HAP-1 (cell line): ENCODE results near the gene PRAMEF2.
"Not testable (repeated sequence)": the region's sequence is repeated elsewhere in the genome, so short reads cannot be mapped to it uniquely, and the experiment has no call there.

ENCODE experiments used
- DNase-seq, 2 experiments: peaks; one replicate each; pipeline ENCODE4 v3.0.0-alpha.2; 2016 to 2020; ENCODE audit warnings: low spot score in 2 of 2
- H3K27me3 ChIP-seq: fragments of 250-450 bp; sonication (Bioruptor Pico); 2 replicates; pipeline ENCODE4 v1.5.1; 2020; ENCODE audit warnings: low read depth, mild to moderate bottlenecking, moderate library complexity
- H3K36me3 ChIP-seq: fragments of 250-450 bp; sonication (Bioruptor Pico); replicated peaks from 2 replicates; pipeline ENCODE4 v1.5.1; 2020; ENCODE audit warnings: mild to moderate bottlenecking
- H3K4me1 ChIP-seq: fragments of 250-450 bp; sonication (Bioruptor Pico); 2 replicates; pipeline ENCODE4 v1.5.1; 2020; ENCODE audit warnings: mild to moderate bottlenecking
- H3K4me3 ChIP-seq: fragments of 250-450 bp; sonication (Bioruptor Pico); 2 replicates; pipeline ENCODE4 v1.5.1; 2020; ENCODE audit warnings: mild to moderate bottlenecking, moderate library complexity
- H3K9me3 ChIP-seq: fragments of 250-450 bp; sonication (Bioruptor Pico); 2 replicates; pipeline ENCODE4 v1.5.1; 2020; ENCODE audit warnings: mild to moderate bottlenecking, moderate library complexity
- in situ Hi-C: fragments of 300-500 bp; cut with MboI; formaldehyde crosslinking; loops from 3 replicates; pipeline ENCODE4 v1.14.3; 2020; ENCODE audit warnings: low sequenced_read_pairs, inconsistent platforms, mixed read lengths

The PRAMEF2 gene

DNA sequence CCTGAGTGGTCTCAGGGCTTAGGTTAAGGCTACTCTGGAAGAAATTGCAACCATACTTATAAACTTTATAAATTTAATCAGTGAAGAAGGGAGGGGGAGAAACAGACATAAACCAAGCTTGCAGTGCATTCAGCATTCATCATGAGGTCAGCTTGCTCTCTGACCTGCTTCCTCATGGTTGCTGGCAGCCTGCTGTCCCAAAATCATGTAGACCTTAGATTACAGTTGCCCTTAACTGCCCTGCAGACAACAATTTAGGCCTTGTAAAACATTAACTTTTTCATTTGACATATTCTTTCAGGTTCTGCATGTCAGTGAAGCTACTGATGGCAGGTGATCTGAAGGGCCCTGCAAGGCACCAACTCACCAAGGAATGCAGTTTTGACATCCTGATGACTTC is 42.3 kb downstream of the PRAMEF2 start:
- in situ Hi-C loops, DNase-seq, H3K36me3 ChIP-seq, H3K4me3 ChIP-seq, H3K27me3 ChIP-seq, H3K4me1 ChIP-seq, H3K9me3 ChIP-seq: not testable (repeated sequence)

DNA sequence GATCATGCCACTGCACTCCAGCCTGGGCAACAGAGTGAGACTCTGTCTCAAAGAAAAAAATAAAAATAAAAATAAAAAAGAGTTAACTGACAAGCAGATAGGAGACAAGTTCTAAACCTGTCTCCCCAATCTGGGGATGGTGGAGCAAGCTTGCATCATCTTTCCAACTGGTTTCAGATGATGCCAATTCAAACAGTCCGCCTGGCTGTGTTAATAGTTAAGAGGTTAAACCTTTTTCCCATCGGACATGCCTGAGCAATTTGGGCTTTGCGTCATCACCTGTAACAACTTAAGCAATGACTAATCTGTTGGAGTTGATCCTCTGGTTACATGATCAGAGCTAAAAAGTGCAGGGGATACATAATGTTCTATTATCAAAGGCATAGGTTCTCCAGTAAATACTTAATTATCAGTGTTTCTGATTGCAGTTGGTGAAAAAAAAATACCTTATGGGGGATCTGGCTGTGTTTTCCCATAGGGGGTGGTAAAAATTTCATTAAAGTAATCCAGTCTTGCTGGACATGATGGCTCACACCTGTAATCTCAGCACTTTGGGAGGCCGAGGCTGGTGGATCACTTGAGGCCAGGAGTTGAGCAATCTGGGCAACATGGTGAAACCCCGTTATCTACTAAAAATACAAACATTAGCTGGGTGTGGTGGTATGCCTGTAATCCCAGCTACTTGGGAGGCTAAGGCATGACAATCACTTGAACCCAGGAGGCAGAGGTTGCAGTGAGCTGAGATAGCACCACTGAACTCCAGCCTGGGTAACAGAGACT is 47.1 kb downstream of the PRAMEF2 start:
- DNase-seq, H3K4me1 ChIP-seq, H3K9me3 ChIP-seq, H3K27me3 ChIP-seq, H3K4me3 ChIP-seq, in situ Hi-C loops, H3K36me3 ChIP-seq: not testable (repeated sequence)
